GM19035 (cell line): ENCODE results near the gene ZNF26.
"Not testable (repeated sequence)": the region's sequence is repeated elsewhere in the genome, so short reads cannot be mapped to it uniquely, and the experiment has no call there.

Source experiments
- ATAC-seq: cut with Tn5 transposase; IDR thresholded peaks from one replicate; pipeline ENCODE4 v1.9.1; 2021; ENCODE audit not compliant: unreplicated experiment

ZNF26 gene, protein sequence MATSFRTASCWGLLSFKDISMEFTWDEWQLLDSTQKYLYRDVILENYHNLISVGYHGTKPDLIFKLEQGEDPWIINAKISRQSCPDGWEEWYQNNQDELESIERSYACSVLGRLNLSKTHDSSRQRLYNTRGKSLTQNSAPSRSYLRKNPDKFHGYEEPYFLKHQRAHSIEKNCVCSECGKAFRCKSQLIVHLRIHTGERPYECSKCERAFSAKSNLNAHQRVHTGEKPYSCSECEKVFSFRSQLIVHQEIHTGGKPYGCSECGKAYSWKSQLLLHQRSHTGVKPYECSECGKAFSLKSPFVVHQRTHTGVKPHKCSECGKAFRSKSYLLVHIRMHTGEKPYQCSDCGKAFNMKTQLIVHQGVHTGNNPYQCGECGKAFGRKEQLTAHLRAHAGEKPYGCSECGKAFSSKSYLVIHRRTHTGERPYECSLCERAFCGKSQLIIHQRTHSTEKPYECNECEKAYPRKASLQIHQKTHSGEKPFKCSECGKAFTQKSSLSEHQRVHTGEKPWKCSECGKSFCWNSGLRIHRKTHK

DNA sequence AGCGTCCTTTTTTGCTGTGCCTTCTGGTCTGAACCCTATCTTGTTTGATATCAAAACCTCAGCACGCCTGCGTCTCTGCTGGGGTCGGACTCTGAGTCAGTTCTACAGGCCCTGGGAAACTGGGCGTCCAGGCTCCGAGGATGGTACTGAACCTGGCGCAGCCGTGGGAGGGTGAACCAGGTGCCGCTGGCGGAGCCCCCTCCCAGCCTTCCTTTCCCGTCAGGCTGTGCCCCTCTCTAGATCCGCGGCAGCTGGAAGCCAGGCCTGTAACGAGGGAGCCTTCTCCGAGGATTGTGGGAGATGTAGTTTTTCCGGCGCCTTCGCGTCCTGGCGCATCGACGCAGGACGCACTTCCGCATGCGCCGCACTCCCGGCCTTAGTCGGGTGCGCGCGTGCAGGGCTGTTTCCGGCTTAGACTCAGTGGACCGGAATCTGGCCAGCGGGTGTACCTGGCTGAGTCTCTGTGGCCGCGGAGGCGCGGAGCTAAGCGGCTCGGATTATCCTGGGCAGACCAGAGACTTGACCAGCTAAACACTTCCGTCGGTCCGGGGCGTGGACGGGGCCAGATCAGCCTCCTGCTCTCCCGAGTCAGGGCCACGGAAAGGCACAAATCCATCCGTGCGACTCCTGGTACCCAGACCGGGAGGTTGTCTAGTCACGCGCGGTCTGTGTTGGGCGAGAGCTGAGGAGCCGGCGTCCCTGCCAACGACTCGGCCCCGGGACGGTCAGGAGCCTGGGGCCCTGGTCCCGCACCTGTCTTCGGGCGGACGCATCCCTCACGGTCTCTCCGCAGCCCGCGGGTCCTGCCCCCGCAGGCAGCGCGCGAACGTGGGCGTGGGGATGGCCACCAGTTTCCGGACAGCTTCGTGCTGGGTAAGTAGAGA, at the start of gene ZNF26:
Gene ZNF26, plus strand, starts transcription at position 367 of the 884 bp plus-strand sequence. Its CDS starts 474 bp downstream, at position 841.
- ATAC-seq: peak; percentile 95

DNA sequence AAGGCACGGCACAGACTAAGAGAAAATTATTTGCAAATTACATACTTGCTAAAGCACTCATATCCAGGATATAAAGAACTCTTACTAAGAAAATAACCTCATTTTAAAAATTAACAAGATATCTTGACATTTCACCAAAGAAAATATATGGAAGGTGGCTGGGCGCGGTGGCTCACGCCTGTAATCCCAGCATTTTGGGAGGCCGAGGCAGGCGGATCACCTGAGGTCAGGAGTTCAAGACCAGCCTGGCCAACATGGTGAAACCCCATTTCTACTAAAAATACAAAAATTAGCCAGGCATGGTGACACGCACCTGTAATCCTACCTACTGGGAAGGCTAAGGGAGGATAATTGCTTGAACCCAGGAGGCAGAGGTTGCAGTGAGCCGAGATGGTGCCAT, 49.2 kb upstream of the ZNF26 start:
- not testable (repeated sequence) for ATAC-seq

DNA sequence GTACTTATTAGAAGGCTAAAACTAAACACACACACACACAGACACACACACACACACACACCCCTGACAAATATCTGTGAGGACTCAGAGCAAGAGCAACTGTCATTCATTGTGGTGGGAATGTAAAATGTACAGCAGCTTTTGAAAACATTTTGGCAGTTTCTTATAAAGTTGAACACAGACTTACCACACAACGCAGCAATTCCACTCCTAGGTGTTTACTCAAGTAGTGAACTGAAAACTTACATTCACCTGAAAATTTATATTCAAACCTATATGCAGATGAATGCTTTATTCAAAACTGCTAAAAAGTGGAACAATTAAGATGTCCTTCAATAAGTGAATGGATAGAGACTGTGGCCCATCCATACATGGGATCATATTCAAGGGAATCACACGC, 48.7 kb upstream of the ZNF26 start:
- ATAC-seq: no peak

DNA sequence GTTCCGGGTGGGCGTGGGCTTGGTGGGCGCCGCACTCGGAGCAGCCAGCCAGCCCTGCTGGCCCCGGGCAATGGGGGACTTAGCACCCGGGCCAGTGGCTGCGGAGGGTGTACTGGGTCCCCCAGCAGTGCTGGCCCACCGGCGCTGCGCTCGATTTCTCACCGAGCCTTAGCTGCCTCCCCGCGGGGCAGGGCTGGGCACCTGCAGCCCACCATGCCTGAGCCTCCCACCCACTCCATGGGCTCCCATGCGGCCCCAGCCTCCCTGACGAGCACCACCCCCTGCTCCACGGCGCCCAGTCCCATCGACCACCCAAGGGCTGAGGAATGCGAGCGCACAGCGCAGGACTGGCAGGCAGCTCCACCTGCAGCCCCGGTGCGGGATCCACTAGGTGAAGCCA, 47.4 kb upstream of the ZNF26 start:
- ATAC-seq: not testable (repeated sequence)

DNA sequence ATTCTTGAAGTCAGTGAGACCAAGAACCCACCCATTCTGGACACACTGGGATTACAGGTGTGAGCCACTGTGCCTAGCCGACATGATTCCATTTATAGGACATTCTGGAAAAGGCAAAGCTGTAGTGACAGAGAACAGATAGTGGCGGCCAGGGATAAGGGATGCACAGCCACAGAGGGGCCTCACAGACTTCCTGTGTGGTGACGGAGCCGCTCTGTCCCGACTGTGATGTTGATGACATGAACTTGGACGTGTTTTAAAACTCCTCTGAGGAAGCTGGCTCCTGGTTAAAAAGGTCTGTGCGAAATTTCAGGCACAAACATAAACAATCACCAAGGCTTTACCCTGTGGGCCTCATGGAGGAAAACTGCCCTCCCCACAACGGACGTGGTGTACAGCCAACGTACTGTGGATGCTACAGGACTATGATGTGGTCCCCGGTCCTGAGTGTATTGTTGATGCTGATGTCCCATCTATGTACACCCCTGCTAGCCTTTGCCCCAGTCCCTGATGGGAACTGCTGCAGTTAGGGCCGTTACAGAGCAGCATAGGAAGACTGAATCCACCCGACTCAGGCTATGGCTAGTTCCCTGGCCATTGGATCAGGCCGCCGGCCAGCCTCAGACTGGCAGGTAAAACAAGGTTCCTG, 46.0 kb upstream of the ZNF26 start:
- no peak for ATAC-seq

DNA sequence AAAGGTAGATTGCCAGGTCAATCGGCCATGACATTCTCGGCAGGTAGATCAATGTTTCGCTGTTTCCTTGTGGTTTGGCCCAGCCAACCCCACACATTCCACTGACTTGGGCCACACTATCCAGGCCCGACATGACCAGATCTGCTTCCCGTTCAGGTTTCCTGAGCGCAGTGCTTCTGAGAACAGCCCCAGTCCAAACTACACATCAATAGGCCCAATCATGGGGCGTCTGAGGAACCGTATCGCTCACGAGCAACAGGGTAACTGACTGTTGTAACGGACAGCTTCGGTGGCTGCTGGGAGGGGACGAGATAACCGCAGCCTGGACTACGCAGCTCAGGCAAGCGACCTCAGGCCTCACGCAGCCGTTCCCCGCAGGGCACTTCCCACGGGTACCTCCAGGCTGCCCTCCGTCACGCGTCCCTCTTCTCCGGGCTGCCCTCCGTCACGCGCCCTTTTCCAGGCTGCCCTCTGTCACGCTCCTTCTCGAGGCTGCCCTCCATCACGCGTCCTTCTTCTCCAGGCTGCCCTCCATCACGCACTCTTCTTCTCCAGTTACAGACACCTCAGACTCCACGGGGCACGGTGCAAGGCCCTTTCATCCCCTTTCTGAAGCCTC, 44.7 kb upstream of the ZNF26 start:
- ATAC-seq: no peak

DNA sequence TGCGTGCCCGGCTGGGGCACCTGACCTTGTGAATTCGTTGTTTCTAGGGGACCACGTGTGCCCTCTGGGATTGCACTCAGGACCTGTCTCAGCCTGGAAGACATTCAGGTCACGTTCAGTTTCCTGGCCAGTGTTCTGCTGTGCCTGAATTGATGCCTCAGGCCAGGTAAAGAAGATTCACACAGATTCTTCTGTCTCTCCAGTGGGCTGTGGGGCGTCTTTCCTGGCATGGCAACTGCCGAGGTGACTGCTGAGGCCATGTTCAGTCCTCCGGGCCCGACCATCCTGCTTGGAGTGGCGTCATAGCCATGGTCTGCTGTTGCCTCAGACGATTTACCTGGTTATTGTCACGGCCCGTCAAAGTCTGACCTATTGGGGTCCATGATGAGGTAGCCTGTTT, 43.6 kb upstream of the ZNF26 start:
- ATAC-seq: no peak

DNA sequence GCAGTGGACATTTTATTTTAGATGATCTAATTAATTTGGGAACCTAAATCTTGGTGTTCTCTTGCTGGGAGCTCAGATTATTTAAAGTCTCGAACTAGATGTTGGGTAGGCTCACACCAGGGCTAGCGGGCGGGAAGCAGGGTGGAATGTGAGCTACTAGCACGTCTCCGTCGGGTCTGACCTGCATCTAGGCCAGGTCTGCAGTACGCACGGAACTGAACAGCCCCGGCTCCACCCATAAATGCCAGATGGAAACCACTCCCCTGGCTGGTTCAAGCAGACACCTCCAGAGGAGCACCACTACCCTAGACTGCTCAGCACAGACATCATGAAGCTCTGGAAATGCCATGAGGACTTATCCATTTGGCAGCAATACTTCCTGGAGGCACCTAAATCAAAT, 40.4 kb upstream of the ZNF26 start:
- ATAC-seq: no peak

DNA sequence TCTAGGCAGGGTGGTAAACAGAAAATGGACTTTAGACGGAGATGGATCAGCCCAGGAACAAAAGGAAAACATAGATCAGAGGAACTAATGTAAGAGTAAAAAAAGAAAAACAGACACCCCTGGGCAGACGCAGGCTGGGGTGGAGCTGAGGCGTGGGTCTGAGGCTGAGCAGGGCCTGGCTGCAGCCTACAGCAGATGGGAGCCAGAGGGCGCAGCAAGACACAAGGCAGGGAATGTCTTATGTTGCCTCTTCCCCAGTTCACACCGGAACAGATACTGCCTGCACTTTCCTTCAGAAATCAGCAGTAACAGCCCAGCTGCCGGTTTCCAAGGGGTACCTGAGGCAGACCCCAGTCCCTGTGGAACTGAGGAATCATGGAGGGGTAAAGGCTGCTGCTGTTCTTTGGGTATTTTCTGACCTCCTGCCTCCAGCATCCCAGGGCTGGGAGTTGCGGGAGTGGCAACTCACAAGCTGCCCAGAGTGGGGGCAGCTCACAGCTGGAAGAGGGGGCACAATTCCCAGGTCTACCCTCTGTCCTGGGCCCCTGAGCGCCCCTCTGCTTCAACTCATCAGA, 39.8 kb upstream of the ZNF26 start:
- no peak for ATAC-seq

DNA sequence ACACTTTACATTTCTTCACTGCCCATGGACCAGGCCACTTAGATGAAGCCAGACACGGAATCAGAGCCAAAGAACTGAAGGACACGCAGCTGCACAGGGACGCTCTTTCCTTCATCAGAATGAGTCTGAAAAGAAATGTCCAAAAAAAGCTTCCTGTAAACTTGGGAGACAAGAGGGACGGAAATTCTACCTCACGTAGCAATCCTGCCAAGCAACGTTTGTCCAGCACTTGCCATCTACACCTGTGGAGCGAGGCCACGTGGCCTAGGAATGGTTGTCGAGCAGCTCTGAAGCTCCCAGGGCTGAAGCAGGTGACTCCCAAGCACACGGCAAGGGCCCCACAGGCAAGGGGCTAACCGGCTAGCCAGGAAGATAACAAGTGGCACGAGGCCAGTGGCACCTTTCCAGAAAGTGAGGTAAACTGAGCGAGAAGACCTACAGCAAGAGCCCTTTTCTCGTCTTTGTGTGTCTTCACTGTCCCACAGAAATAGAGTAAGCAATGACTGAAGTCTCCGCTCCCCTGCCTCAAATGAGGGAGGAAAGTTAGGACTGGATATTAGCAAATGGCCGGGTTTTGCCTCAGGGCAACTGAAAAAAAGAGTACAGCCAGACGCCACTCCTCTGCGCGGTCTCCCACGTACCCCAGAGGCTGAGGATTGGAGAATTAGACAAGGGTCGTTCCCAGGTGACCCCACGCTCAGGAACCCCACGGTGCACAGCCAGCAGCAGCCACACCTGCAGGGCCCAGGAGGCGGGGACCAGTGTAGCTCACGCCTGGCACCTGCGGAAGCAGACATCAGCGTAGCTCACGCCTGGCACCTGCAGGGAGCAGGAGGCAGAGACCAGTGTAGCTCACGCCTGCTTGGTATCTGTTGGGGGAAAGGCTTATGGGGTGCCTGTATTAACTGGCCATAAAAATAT, 37.8 kb upstream of the ZNF26 start:
- no peak for ATAC-seq

DNA sequence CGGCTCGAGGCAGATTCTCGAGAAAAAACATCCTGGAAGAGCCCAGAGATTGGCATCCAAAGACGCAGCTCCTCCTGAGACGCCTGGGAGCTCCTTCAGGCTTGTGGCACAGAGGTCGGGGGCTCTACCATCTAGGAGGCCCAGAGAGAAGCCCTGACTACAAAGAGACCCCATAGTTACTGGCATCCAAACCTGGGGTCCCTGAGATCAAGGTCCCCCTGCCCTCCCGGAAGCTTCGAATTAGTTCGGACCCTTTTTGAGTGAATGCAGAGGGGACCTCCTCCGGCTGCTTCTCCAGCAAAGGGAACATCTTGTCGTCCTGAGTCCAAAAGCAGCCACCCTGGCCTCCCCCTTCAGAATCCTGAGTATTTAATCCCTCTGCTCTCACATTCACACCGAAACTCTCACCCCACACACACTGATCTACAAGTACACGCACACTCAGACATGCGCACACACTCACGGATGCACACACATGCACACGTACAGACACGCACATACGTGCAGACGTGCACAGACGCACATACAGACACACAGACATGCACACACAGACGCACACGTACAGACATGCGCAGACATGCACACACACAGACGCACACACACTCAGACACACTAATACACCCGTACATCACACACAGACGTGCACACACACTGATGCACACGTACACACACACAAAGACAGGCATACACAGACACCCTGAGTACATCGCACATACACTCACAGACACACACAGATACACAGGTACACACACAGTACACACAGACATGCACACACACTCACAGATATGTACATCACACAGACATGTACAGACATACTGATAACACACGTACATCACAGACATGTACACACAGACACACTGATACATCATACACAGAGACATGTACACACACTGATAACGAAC, 36.0 kb upstream of the ZNF26 start:
- ATAC-seq: no peak

DNA sequence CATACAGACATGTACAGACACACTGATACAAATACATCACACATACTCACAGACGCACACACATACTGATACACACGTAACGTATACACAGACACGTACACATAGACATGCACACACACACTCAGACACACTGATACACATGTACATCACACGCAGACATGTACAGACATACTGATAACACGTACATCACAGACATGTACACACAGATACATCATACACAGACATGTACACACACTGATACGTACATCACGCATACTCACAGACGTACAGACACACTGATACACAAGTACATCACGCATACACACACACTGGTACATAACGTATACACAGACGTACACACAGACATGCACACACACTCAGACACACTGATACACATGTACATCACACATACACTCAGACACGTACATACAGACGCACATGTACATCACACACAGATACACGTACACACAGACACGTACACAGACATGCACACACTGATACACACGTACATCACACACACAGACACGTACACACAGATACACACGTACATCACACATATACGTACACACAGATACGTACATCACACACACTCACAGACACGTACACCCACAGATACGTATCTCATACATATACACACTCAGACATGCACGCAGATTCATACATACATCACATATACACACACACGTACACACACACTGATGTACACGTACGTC, 35.2 kb upstream of the ZNF26 start:
- ATAC-seq: no peak

DNA sequence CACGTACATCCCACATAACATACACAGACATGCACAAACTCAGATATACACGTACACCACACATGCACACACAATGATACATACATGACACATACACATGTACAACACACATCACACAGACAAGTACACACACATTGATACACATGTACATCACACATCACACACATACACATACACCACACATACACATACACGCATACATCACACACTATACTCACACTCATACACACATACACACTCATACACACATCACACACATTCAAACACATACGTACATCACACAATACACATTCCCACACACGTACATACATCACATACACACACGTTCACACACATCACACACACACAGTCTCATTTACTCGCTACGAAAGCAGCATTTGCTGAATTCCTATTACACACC, 34.5 kb upstream of the ZNF26 start:
- no peak for ATAC-seq

DNA sequence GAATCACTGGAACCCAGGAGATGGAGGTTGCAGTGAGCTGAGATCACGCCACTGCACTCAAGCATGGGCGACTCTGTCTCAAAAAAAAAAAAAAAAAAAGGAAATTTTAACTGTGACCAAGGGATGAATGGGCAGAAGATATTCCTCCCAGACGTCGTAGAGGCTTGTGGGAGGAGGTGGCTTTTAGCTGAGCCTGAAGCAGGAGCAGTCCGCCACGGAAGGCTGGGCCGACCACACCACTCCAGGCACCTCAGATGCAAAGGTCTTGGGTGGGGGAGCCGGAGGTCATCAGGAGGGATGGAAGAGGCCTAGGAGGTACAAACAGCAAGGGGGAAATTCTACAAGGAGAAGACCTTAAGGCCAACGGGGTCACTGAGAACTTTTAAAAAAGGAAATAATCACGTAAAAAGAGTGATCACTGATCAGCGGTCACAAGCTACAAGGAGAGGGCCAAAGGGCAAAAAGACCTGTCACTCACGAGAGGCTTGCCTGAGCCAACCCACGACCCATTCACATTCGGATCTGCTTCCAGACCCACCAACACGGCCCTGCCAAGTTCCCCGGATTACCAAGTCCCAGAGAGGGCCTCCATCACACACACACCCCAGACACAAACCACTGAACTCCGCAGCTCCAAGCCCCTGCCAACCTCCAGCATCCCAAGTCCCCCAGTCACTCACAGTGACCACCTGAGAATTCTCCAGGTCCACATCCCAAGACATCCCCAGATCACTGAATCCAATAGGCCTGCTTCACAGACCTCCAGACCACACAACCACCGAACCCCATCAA, 33.6 kb upstream of the ZNF26 start:
- ATAC-seq: no peak

DNA sequence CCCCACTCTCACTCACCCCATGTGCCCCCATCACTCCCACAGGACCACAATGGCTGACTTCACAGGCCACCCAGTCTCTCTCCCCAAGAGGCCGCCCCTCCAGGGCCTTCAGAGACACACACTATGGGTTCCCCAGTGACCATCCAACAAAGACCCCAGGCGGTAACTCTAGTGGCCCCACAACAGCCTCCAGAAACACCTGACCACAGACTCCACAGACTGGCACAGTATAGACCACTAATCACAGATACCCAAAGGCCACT, 33.1 kb upstream of the ZNF26 start:
- ATAC-seq: no peak

DNA sequence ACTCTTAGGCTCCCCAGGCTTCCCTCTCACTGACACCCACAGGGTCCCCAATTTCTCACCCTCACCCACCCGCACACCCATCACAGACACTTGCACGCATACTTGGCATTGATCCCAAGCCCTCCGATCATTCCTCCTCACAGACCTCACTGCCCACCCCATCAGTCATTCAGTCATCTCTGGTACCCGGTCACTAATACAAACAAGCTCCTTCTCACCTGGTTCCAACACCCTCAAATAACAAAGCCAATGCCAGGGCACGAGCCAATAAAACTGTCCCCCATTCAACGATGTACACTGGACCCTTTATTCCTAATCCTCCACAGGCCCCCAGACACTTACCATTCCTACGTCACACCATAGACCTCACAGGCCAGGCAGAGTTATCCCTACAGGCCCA, 32.4 kb upstream of the ZNF26 start:
- ATAC-seq: no peak

DNA sequence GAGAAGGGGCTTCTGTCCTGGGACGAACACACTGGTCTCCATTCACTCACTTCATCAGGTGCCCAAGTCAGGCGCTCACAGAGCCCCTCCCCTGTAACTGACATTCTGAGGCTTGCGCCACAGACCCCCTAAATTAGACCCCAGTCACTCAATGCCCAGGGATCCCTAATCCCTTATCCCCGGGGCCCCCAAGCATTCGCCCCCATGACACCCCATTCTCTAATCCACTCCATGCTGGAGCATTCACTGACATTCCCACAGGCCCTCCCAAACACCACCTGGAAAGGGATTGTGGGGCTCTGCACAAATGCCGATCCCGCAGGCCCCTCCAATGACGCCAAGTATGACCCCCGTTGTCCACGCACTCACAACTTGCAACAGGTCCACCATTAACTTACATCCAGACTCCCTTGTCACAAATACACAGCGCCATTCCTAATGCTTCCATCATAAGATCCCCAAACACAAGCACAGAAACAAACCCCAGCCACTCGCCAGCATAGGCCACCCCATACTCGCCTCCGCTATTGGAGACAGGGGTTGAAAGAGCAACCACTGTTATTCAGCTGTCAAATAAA, 31.6 kb upstream of the ZNF26 start:
- no peak for ATAC-seq
